Measurements from ENCODE around the gene BCAM.

DNA sequence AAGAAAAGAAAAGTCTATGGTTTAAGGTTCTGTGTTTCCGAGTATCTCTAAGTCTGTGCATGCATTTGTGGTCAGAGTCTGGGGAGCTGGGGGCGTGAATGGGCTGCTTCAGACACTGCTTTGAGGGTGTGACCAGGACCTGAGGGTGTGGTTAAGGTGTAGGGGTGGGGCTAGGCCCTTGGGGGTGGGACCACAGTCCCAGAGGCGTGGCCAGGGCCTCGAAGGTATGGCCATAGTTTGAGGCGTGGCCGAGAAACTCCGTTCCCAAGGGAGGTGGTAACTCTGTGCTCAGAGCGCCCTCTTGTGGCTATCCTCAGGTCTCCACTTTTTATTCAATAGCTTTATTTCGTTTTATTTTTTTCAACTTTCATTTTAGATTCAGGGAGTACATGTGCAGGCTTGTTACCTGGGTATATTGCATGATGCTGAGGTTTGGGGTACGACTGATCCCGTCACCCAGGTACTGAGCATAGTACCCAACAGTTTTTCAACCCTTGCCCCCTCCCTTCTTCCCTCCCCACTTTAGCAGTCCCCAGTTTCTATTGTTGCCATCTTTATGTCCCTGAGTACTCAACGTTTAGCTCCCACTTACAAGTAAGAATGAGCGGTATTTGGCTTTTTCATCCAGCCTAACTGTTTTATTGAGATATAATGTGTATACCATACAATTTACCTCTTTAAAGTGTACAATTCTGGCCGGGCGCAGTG is 38.2 kb upstream of the BCAM start:
- TF ChIP-seq, protein P1, sequence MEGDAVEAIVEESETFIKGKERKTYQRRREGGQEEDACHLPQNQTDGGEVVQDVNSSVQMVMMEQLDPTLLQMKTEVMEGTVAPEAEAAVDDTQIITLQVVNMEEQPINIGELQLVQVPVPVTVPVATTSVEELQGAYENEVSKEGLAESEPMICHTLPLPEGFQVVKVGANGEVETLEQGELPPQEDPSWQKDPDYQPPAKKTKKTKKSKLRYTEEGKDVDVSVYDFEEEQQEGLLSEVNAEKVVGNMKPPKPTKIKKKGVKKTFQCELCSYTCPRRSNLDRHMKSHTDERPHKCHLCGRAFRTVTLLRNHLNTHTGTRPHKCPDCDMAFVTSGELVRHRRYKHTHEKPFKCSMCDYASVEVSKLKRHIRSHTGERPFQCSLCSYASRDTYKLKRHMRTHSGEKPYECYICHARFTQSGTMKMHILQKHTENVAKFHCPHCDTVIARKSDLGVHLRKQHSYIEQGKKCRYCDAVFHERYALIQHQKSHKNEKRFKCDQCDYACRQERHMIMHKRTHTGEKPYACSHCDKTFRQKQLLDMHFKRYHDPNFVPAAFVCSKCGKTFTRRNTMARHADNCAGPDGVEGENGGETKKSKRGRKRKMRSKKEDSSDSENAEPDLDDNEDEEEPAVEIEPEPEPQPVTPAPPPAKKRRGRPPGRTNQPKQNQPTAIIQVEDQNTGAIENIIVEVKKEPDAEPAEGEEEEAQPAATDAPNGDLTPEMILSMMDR (IDR thresholded peaks at IDR 0.05; ENCODE audit: poor library complexity, severe bottlenecking) = peak; percentile 43
- TF ChIP-seq POLR2AphosphoS5 (IDR thresholded peaks at IDR 0.05) (no peak), EP300 (conservative IDR thresholded peaks at IDR 0.05; ENCODE audit: poor library complexity, severe bottlenecking) (no peak), EZH2 (IDR thresholded peaks at IDR 0.05; ENCODE audit: borderline replicate concordance, insufficient read depth, low read length, poor library complexity, severe bottlenecking) (no peak), TAF1 (IDR thresholded peaks at IDR 0.05; ENCODE audit: low read depth) (no peak)
- TF ChIP-seq, protein P2, sequence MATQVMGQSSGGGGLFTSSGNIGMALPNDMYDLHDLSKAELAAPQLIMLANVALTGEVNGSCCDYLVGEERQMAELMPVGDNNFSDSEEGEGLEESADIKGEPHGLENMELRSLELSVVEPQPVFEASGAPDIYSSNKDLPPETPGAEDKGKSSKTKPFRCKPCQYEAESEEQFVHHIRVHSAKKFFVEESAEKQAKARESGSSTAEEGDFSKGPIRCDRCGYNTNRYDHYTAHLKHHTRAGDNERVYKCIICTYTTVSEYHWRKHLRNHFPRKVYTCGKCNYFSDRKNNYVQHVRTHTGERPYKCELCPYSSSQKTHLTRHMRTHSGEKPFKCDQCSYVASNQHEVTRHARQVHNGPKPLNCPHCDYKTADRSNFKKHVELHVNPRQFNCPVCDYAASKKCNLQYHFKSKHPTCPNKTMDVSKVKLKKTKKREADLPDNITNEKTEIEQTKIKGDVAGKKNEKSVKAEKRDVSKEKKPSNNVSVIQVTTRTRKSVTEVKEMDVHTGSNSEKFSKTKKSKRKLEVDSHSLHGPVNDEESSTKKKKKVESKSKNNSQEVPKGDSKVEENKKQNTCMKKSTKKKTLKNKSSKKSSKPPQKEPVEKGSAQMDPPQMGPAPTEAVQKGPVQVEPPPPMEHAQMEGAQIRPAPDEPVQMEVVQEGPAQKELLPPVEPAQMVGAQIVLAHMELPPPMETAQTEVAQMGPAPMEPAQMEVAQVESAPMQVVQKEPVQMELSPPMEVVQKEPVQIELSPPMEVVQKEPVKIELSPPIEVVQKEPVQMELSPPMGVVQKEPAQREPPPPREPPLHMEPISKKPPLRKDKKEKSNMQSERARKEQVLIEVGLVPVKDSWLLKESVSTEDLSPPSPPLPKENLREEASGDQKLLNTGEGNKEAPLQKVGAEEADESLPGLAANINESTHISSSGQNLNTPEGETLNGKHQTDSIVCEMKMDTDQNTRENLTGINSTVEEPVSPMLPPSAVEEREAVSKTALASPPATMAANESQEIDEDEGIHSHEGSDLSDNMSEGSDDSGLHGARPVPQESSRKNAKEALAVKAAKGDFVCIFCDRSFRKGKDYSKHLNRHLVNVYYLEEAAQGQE (IDR thresholded peaks at IDR 0.05; ENCODE audit: borderline replicate concordance) = no peak

Measured in neural cell (in vitro differentiated cells).